NT2/D1 (cell line): Measurements from ENCODE around the gene PODN.

Source experiments
- DNase-seq: peaks from one replicate; pipeline ENCODE4 v3.0.0-alpha.2; 2011; ENCODE audit warnings: low read depth, low spot score
- H3K27me3 ChIP-seq: 2 replicates; pipeline ENCODE4 v1.6.0; 2011; ENCODE audit warnings: mild to moderate bottlenecking; ENCODE audit not compliant: insufficient read length, insufficient read depth
- H3K36me3 ChIP-seq: 2 replicates; pipeline ENCODE4 v1.6.1; 2011; ENCODE audit warnings: mild to moderate bottlenecking, low read length, mixed read lengths; ENCODE audit not compliant: insufficient read depth, insufficient read length
- H3K4me1 ChIP-seq: 2 replicates; pipeline ENCODE4 v1.5.1; 2011; ENCODE audit not compliant: insufficient read depth, insufficient read length
- H3K4me3 ChIP-seq: 2 replicates; pipeline ENCODE4 v1.5.1; 2011; ENCODE audit warnings: low read depth; ENCODE audit not compliant: insufficient read length
- H3K9ac ChIP-seq: 2 replicates; pipeline ENCODE4 v1.6.0; 2011; ENCODE audit warnings: low read depth; ENCODE audit not compliant: insufficient read length
- H3K9me3 ChIP-seq: 2 replicates; pipeline ENCODE4 v1.5.1; 2011; ENCODE audit warnings: mild to moderate bottlenecking, low read length; ENCODE audit not compliant: insufficient read depth
- SUZ12 ChIP-seq: IDR thresholded peaks from 2 replicates; pipeline ENCODE4 v1.6.1; 2011; ENCODE audit not compliant: insufficient read length, insufficient read depth; ENCODE audit errors: extremely low read depth
- YY1 ChIP-seq: IDR thresholded peaks from 2 replicates; pipeline ENCODE4 v1.6.1; 2011; ENCODE audit not compliant: insufficient read length, insufficient read depth
- ZNF274 ChIP-seq: IDR thresholded peaks from 2 replicates; pipeline ENCODE4 v1.6.1; 2011; ENCODE audit warnings: mild to moderate bottlenecking, low read depth, low read length

Gene PODN

DNA sequence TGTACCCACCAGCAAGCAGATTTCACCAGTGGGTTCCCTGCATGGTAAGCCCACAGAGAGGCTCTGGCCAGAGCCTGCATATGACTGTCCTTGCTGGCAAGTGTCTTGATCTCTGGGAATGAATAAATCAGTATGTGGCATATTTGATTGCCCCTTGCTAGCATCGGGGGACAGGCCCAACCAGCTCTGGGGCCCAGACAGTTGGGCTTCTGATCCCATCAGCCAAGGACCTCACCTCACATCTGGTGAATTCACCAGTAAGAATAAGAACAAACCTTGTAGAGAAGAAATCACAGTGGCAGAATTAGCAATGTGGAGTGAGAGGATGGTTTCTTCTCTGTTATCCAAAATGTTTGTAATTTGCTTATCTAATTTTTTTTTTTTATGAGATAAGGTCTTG lies 64.5 kb downstream of the PODN start:
- TF ChIP-seq ZNF274 (no peak), YY1 (no peak), SUZ12 (no peak)
- Histone ChIP-seq H3K4me1 (peaks cover 38% of the 10 kb centered on the region), H3K36me3 (no peaks in the 10 kb centered on the region), H3K9me3 (no peaks in the 10 kb centered on the region; the same call in 1 of the 2 replicates), H3K9ac (no peak overlapping the region), H3K4me3 (no peak overlapping the region), H3K27me3 (no peaks in the 10 kb centered on the region)
- DNase-seq: no peak

DNA sequence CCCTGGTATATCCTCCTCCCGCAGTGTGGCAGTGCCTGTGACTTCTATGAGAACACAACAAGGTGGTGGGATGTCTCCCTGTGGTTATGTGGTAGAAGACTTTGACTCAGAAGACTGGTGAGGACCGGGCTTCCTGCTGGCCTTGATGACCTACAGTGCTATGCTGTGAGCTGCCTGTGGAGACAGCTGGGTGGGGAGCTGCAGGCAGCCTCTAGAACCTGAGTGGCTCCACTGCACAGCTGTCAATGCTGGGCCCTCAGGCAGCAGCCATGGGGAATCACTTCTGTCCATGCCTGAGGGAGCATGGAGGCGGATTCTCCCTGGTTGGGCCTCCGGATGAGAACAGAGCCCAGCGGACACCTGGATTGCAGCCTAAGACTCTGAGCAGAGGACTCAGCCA lies 65.5 kb downstream of the PODN start:
- Histone ChIP-seq H3K27me3 (no peaks in the 10 kb centered on the region), H3K9me3 (no peaks in the 10 kb centered on the region; the same call in 1 of the 2 replicates), H3K9ac (no peak overlapping the region), H3K4me3 (no peak overlapping the region), H3K36me3 (no peaks in the 10 kb centered on the region), H3K4me1 (peaks cover 27% of the 10 kb centered on the region)
- no peak for DNase-seq
- no peak for TF ChIP-seq SUZ12
- TF ChIP-seq ZNF274: no peak
- TF ChIP-seq YY1: no peak

DNA sequence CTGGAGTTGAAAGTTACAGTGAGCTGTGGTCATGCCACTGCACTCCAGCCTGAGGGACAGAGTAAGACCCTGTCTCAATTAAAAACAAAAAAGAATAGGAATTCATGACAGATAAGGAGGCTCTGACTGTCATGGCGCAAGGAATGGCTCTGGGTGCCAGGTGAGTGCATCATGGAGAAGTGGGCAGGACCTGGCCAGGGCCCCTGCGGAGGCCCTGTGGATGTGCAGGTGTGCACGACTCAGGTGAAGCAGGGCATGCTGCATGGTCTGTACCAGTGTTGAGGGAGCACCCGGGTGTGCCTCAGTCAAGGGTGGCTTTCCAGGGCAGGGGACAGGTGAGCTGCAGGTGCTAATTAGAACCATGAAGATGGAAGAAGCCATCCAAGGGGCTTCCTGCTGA lies 66.4 kb downstream of the PODN start:
- no peaks in the 10 kb centered on the region for H3K36me3 ChIP-seq
- no peaks in the 10 kb centered on the region for H3K27me3 ChIP-seq
- no peaks in the 10 kb centered on the region; the same call in 1 of the 2 replicates for H3K9me3 ChIP-seq
- DNase-seq: no peak
- no peak overlapping the region for H3K9ac ChIP-seq
- H3K4me1 ChIP-seq: peaks cover 24% of the 10 kb centered on the region
- no peak overlapping the region for H3K4me3 ChIP-seq
- TF ChIP-seq SUZ12 (no peak), ZNF274 (no peak), YY1 (no peak)

DNA sequence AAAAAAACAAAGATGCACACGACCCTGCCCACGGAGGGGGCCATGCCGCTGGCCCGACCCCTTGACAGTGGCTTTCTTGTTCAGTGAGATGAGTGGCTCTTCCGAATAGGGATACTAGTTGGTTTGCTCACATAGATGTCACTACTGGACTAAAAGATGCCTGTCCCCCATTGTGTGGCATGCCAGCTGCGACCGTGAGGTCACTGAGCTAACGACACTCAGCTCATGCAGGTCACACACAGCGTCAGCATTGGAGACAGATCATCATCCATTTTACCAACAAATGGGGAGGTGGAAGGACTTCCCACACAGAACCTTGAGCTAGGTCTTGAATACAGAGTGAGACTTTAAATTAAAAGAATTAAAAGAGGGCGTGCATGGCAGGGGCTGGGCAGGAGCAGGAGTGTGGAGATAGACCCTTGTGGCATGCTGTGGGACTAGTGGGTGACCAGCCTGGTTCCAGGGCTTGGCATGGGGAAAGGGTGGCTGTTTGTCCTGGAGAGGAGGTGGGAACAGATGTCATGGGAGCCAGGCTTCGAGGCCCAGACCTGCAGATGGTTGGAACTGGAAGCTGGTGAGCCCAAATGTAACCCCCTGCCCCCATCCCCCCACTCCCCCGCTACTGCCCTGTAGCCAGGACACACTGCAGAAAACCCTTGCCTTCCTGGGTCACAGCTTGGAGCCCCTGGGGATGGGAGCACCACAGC lies 68.0 kb downstream of the PODN start:
- Histone ChIP-seq H3K36me3 (no peaks in the 10 kb centered on the region), H3K4me3 (no peak overlapping the region), H3K4me1 (peaks cover 24% of the 10 kb centered on the region), H3K27me3 (no peaks in the 10 kb centered on the region), H3K9ac (no peak overlapping the region), H3K9me3 (no peaks in the 10 kb centered on the region; the same call in 1 of the 2 replicates)
- TF ChIP-seq ZNF274 (no peak), SUZ12 (no peak), YY1 (no peak)
- DNase-seq: no peak

- H3K9me3 ChIP-seq: no peaks in the 10 kb centered on the region; the same call in 1 of the 2 replicates
- no peak overlapping the region for H3K4me3 ChIP-seq
- TF ChIP-seq ZNF274 (no peak), YY1 (no peak), SUZ12 (no peak)
- H3K4me1 ChIP-seq: peaks cover 24% of the 10 kb centered on the region
- H3K27me3 ChIP-seq: no peaks in the 10 kb centered on the region
- H3K36me3 ChIP-seq: no peaks in the 10 kb centered on the region
- no peak for DNase-seq
- H3K9ac ChIP-seq: no peak overlapping the region
Observed at GRCh38 chr1:53130598-53130877, 68.5 kb downstream of the PODN start.

- H3K9me3 ChIP-seq: no peaks in the 10 kb centered on the region; the same call in 1 of the 2 replicates
- H3K4me3 ChIP-seq: no peak overlapping the region
- H3K4me1 ChIP-seq: peaks cover 24% of the 10 kb centered on the region
- H3K36me3 ChIP-seq: no peaks in the 10 kb centered on the region
- DNase-seq: no peak
- no peaks in the 10 kb centered on the region for H3K27me3 ChIP-seq
- H3K9ac ChIP-seq: no peak overlapping the region
- TF ChIP-seq ZNF274 (no peak), SUZ12 (no peak), YY1 (no peak)
Observed at GRCh38 chr1:53130878-53131589, 69.0 kb downstream of the PODN start.

DNA sequence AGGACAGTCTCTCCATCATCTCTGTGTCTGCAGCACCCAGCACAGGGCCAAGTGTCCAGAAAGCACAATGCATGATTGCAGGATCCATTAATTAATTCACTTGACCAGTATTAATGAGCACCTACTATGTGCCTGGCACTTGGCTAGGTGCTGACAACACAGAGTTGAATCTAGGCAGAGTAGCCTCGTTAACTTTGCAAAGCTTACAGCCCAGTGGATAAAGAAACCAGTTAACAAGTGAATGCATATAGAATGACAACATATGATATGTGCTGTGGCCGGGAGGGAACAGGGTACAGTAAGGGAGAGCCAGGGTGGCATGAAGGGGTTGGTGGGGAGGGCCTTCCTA lies 69.6 kb downstream of the PODN start:
- no peak for DNase-seq
- TF ChIP-seq YY1 (no peak), SUZ12 (no peak), ZNF274 (no peak)

More for the DNA sequence above, 69.6 kb downstream of the PODN start:
- Histone ChIP-seq H3K9ac (no peak overlapping the region), H3K36me3 (no peaks in the 10 kb centered on the region), H3K27me3 (no peaks in the 10 kb centered on the region), H3K9me3 (no peaks in the 10 kb centered on the region; the same call in 1 of the 2 replicates), H3K4me1 (peaks cover 22% of the 10 kb centered on the region), H3K4me3 (no peak overlapping the region)
